ENCODE data around the gene KRTAP5-6.

- TF ChIP-seq GATA2 (IDR thresholded peaks at IDR 0.05; ENCODE audit: low read depth, low read length) (no peak), GATA3 (IDR thresholded peaks at IDR 0.05; ENCODE audit: low read depth, low read length) (no peak)
These were observed 43.2 kb upstream of the KRTAP5-6 start for GRCh38 chr11:1653541-1654387.
